Posterior vena cava (tissue), 2 donors: Measurements from ENCODE around the gene KLHL29. TPM values are rescaled to one million over a fixed set of nuclear protein-coding genes. Genes with fewer than 3 reads are reported as not detected.
A peak's percentile ranks its signal among the peaks of the same experiment; 100 is the strongest.

Experiments used
- DNase-seq: peaks from one replicate; pipeline ENCODE4 v3.0.0-alpha.2; 2020; ENCODE audit warnings: low spot score
- intact Hi-C, 2 donors: fragments of 100-400 bp; cut with DNase I; formaldehyde crosslinking; loops; one replicate each; pipeline versions ENCODE4 v1.14.1 to v1.14.2; 2022 to 2023
- total RNA-seq, 2 donors: library from RNA; stranded (reverse); fragmentation: NEBNext Ultra II Directional; extraction: Animal tissue kit (Norgen Biotek cat#: 25700); gene quantifications; one replicate each; pipeline ENCODE4 v1.2.1, GENCODE V29; 2021
- donor health status: DM: yes; HTN: yes; CAD: no.
- donor health status: DM: yes; HTN: yes; CAD: no.

KLHL29 gene
- total RNA-seq, 2 donors from 2014 or later, result 9.9 to 10.6 TPM

- no peak for DNase-seq
- intact Hi-C loops, result no loop called here
Observed at GRCh38 chr2:23516520-23517256, 131.7 kb downstream of the KLHL29 start.

- DNase-seq, result peak; percentile 47
- intact Hi-C loops, result no loop called here
Observed at GRCh38 chr2:23518481-23519333, 133.7 kb downstream of the KLHL29 start.

- DNase-seq, result peak; percentile 77
- intact Hi-C loops, result no loop called here
Observed at GRCh38 chr2:23519334-23519651, 134.3 kb downstream of the KLHL29 start.

DNA sequence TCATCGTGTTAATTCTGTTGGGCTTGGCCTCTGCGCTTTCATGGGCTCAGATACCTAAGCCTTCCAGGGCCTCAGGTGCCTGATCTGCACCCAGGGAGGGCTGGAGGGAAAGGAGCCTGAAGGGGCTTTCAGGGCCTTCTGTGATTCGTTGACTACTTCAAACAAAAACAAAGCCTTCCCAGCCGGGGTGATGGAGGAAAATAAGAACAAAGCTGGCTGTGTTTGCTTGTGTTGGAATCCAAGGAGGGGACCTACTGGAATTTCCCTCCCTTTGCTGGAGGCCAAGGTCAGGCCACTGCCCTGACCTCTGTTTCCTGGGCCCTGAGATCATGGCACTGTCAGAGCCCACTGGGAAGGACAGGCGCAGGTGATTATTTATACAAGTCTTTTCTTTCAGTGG lies 135.3 kb downstream of the KLHL29 start:
- DNase-seq, result no peak
- intact Hi-C loops, result loop anchor here in 1 of 2 donors (10.0 kb wide), 1 partner anchor 75 kb away; no protein-coding TSS in a partner anchor

- intact Hi-C loops, result loop anchor here in 1 of 2 donors (10.0 kb wide), 1 partner anchor 74 kb away; no protein-coding TSS in a partner anchor
- no peak for DNase-seq
Observed at GRCh38 chr2:23521060-23521459, 136.1 kb downstream of the KLHL29 start.

GRCh38 chr2:23522726-23523372 lies 137.9 kb downstream of the KLHL29 start:
- intact Hi-C loops, result loop anchor here in 1 of 2 donors (10.0 kb wide), 1 partner anchor 72 kb away; no protein-coding TSS in a partner anchor
- no peak for DNase-seq

DNA sequence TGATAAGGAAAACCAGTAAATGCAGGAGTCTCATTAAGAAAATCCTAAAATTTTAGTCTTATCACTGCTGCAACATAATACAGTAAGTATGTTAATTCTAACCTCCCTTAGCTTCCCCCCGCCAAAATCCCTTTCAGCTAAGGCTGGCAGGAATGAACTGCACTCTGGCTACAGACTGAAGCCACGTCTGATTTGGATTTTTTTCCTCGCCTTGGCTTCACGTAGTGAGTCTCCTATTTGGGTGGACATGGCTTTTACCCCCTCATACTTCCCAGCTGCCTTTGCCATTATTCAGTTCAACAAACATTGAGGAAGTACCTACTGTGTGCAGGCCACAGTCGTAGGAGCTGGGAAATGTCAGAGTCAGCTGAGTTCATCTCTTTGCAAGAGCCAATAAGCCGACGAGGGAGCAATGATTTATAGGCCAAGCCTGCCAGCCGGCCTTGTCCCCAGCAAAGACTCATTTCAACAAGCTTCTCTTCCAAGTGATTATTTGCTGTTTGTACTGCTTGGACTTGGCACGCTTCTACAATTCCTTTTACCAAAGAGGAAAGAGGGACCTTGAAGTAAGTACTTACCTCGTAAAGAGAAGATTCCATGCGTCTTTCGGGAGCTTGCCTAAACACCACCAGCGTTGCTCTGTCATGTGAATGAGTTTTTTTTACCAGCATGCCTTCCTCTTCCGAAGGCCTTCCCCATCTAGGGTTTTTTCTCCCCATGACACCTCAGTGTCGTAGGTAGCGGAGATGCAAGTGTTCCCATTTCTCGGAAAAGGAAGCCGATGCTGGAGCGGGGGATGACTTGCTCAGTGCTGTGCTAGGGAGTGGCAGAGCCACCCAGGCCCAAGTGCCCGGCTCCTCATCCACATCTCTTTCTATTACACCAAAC lies 138.6 kb downstream of the KLHL29 start:
- intact Hi-C loops, result loop anchor here in 1 of 2 donors (10.0 kb wide), 1 partner anchor 71 kb away; no protein-coding TSS in a partner anchor
- no peak for DNase-seq

DNA sequence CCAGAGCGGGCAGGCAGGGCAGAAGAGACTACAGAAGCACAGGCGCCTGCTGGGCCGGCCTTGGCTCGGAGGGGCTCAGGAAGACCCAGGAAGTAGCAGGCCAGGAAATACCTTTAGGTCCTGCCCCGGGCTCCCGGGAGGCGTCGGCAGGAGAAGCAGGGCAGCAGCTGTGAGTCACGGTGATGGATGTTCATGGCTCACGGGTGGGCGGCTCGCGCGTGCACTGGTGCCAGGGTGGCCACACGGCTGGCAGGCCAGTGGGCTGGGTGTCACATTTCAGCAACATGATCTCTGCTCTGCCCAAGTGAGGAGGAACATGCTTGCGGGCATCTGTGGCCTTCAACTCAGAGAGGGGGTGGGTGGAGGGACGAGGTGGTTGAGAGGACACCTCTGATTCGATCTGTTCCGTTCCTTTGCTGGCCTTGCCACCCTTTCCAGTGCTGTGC lies 139.3 kb downstream of the KLHL29 start:
- intact Hi-C loops, result loop anchor here in 1 of 2 donors (10.0 kb wide), 1 partner anchor 71 kb away; no protein-coding TSS in a partner anchor
- no peak for DNase-seq

- intact Hi-C loops, result loop anchor here in 1 of 2 donors (10.0 kb wide), 1 partner anchor 70 kb away; no protein-coding TSS in a partner anchor
- DNase-seq, result no peak
Observed at GRCh38 chr2:23525137-23525765, 140.3 kb downstream of the KLHL29 start.

DNA sequence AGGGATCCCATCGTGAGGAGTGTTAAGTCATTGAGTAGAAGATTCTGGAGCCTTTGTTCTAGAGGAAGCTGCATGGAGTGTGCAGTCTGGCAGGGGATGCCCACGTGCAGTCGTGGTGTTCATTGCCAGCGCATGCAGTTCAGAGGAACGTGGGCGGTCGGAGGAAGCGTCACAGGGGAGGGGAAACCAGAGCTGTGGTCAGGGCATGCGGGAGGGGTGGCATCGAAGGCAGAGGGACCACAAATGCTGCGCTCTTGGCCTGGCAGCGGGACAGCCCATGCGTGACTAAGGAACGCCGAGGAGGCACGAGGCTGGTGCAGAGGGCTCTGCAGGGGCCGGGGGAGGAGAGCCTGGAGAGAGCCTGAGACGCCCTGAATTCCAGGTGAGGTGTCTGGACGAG lies 141.1 kb downstream of the KLHL29 start:
- DNase-seq, result no peak
- intact Hi-C loops, result loop anchor here in 1 of 2 donors (10.0 kb wide), 1 partner anchor 69 kb away; no protein-coding TSS in a partner anchor

DNA sequence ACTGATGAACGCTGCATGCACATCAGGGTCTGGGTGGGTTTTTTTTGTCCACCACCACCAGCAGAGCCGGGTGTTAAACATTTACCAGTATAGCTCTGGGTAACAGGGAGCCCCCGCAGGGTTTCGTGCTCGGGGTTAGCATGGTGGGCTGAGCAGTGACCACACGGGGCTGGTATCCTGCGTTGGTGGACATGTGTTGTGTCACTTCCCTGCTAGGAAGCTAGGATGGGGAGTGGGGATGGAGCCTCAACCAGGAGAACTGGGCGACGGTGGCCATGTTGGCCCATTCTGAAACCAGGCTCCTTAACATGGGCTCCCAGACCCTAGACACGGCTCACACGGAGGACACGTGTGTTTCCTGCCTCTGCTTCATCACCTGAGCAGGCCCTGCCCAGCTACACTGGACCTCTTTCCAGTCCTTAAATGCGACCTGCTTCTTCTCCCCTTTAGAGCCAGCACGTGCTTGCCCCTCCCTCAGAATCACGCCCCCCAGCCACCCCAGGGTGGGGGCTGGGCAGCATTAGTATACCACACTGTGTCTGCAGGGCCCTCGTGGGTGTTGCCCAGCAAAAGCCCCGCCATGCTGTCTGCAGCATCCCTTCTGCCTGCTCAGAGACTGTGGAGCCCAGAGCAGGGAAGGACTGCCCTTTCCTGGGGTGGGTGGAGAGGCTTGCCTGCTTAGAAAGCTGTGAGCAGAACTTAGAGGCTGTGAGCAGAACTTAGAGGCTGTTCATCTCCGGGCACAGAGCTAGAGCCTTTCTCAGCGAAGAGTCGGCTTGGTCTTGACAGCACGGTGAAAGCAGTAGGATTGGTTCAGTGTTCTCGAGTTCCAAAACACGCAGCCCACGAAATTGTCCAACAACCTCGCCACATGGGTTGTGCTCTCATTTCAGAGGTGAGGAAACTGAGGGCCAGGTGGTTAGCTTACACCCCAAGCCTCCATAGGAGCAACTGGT lies 142.1 kb downstream of the KLHL29 start:
- intact Hi-C loops, result loop anchor here in 1 of 2 donors (10.0 kb wide), 1 partner anchor 68 kb away; no protein-coding TSS in a partner anchor
- DNase-seq, result no peak

DNA sequence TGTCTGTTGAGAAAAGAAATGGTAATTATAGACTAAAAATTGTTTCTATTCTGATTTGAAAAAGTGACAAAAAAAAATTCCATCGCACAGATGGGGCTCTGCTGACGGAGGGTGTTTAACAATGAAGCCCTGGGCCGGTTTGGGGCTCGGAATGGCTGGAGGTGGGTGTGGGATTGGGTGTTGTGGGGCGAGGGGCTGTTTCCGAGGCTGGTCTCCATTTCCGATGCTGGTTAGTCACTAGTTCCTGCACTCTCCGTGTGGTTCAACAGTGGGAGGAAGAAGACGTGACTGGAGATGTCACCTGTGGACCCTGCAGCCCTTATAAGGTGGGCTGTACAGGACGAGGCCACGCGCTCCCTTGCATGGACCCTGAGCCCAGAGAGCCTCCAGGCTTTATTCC lies 143.2 kb downstream of the KLHL29 start:
- intact Hi-C loops, result loop anchor here in 1 of 2 donors (10.0 kb wide), 1 partner anchor 67 kb away; no protein-coding TSS in a partner anchor
- no peak for DNase-seq

GRCh38 chr2:23528690-23529089 lies 143.7 kb downstream of the KLHL29 start:
- intact Hi-C loops, result loop anchor here in 1 of 2 donors (10.0 kb wide), 1 partner anchor 66 kb away; no protein-coding TSS in a partner anchor
- no peak for DNase-seq

- intact Hi-C loops, result loop anchor here in 1 of 2 donors (10.0 kb wide), 1 partner anchor 65 kb away; no protein-coding TSS in a partner anchor
- DNase-seq, result no peak
Observed at GRCh38 chr2:23529659-23530058, 144.7 kb downstream of the KLHL29 start.

- DNase-seq, result no peak
- intact Hi-C loops, result no loop called here
Observed at GRCh38 chr2:23530206-23530908, 145.4 kb downstream of the KLHL29 start.

GRCh38 chr2:23530909-23531276 lies 145.9 kb downstream of the KLHL29 start:
- no peak for DNase-seq
- intact Hi-C loops, result no loop called here
